SK-N-SH treated with all-trans-retinoic acid at 6 μM for 48 hours (cell line): ENCODE measurements around the gene DDX28.

Source experiments
- ATAC-seq: fragments of 200-7000 bp; cut with Tn5 transposase; 3 replicates; pipeline ENCODE4 v1.9.1; 2020; ENCODE audit warnings: mild to moderate bottlenecking, moderate library complexity
- BACH2 ChIP-seq: fragments of 250-450 bp; sonication (Bioruptor Pico); IDR thresholded peaks from 2 replicates; pipeline ENCODE4 v1.9.0; 2021; ENCODE audit warnings: mild to moderate bottlenecking, borderline replicate concordance
- GLIS3 ChIP-seq: fragments of 250-450 bp; sonication (Bioruptor Pico); IDR thresholded peaks from 2 replicates; pipeline ENCODE4 v1.5.0; 2020; ENCODE audit warnings: mild to moderate bottlenecking, moderate library complexity
- PPARA ChIP-seq: fragments of 250-450 bp; sonication (Bioruptor Pico); IDR thresholded peaks from 2 replicates; pipeline ENCODE4 v1.5.0; 2020; ENCODE audit warnings: mild to moderate bottlenecking, borderline replicate concordance
- RARB ChIP-seq: fragments of 250-450 bp; sonication (Bioruptor Pico); IDR thresholded peaks from 2 replicates; pipeline ENCODE4 v1.8.0; 2021; ENCODE audit warnings: mild to moderate bottlenecking, moderate library complexity
- SNAI2 ChIP-seq: fragments of 250-450 bp; sonication (Bioruptor Pico); IDR thresholded peaks from 2 replicates; pipeline ENCODE4 v1.5.0; 2020; ENCODE audit warnings: mild to moderate bottlenecking, moderate library complexity
- TOX ChIP-seq: fragments of 250-450 bp; sonication (Bioruptor Pico); IDR thresholded peaks from 2 replicates; pipeline ENCODE4 v1.8.0; 2021; ENCODE audit warnings: mild to moderate bottlenecking, moderate library complexity, borderline replicate concordance
- ZC3H10 ChIP-seq: fragments of 250-450 bp; sonication (Bioruptor Pico); IDR thresholded peaks from 2 replicates; pipeline ENCODE4 v1.5.1; 2021; ENCODE audit warnings: mild to moderate bottlenecking, moderate library complexity
- ZFP3 ChIP-seq: fragments of 250-450 bp; sonication (Bioruptor Pico); IDR thresholded peaks from 2 replicates; pipeline ENCODE4 v1.5.0; 2020; ENCODE audit warnings: mild to moderate bottlenecking, moderate library complexity
- ZFP30 ChIP-seq: fragments of 450-650 bp; formaldehyde crosslinking; IDR thresholded peaks from 2 replicates; pipeline ENCODE4 v1.5.0; 2022; ENCODE audit warnings: mild to moderate bottlenecking, moderate library complexity
- ZNF565 ChIP-seq: fragments of 450-650 bp; formaldehyde crosslinking; conservative IDR thresholded peaks from 2 replicates; pipeline ENCODE4 v1.5.0; 2020; ENCODE audit warnings: low read depth, mild to moderate bottlenecking, moderate library complexity
- TF ChIP-seq, protein P1 (sequence below): fragments of 250-450 bp; sonication (Bioruptor Pico); IDR thresholded peaks from 2 replicates; pipeline ENCODE4 v1.8.0; 2021; ENCODE audit warnings: low read depth, mild to moderate bottlenecking, moderate library complexity, borderline replicate concordance
- TF ChIP-seq, protein P2 (sequence below): fragments of 250-450 bp; sonication (Bioruptor Pico); IDR thresholded peaks from 2 replicates; pipeline ENCODE4 v1.5.0; 2020; ENCODE audit warnings: mild to moderate bottlenecking, moderate library complexity
- TF ChIP-seq, protein P3 (sequence below): fragments of 250-450 bp; sonication (Bioruptor Pico); IDR thresholded peaks from 2 replicates; pipeline ENCODE4 v1.5.1; 2021; ENCODE audit warnings: mild to moderate bottlenecking, moderate library complexity
- TF ChIP-seq, protein P4 (sequence below): fragments of 250-450 bp; sonication (Bioruptor Pico); IDR thresholded peaks from 2 replicates; pipeline ENCODE4 v1.8.0; 2020; ENCODE audit warnings: mild to moderate bottlenecking, moderate library complexity, borderline replicate concordance

DDX28 gene

DNA sequence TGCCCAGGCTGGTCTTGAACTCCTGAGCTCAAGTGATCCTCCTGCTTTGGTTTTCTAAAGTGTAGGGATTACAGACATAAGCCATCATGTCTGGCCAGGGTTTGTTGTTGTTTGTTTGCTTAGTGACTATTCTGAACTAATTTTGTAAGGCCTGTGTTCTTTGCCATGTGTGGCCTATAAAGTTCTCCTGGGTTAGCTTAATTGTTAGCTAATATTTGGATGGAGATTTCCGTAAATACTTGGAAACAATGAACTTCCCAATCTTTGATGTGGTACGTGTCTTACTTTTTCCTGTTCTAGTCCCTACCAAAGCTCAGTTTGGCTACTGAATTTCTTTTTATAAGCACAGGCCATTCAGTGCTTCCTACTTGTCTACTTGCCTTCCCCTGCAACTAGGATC, 25.0 kb upstream of the DDX28 start:
- no peak for ATAC-seq
- no peak for TF ChIP-seq RARB

DNA sequence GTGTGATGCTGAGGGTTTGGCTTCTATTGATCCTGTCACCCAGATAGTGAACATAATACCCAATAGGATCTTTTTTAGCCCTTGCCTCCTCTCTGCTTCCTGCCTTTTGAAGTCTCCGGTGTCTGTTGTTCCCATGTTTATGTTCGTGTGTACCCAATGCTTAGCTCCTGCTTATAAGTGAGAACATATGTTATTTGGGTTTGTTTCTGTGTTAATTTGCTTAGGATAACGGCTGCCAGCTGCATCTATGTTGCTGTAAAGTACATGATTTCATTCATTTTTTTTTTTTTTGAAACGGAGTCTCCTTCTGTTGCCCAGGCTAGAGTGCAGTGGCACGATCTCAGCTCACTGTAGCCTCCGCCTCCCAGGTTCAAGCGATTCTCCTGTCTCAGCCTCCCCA, 23.1 kb upstream of the DDX28 start:
- TF ChIP-seq ZFP30 (CRISPR knock-in tag) (no peak), ZNF565 (CRISPR knock-in tag) (no peak), GLIS3 (no peak), TOX (CRISPR knock-in tag) (no peak), PPARA (CRISPR knock-in tag) (no peak), SNAI2 (no peak)
- TF ChIP-seq, protein P1, sequence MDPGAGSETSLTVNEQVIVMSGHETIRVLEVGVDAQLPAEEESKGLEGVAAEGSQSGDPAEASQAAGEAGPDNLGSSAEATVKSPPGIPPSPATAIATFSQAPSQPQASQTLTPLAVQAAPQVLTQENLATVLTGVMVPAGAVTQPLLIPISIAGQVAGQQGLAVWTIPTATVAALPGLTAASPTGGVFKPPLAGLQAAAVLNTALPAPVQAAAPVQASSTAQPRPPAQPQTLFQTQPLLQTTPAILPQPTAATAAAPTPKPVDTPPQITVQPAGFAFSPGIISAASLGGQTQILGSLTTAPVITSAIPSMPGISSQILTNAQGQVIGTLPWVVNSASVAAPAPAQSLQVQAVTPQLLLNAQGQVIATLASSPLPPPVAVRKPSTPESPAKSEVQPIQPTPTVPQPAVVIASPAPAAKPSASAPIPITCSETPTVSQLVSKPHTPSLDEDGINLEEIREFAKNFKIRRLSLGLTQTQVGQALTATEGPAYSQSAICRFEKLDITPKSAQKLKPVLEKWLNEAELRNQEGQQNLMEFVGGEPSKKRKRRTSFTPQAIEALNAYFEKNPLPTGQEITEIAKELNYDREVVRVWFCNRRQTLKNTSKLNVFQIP (CRISPR knock-in tag), result no peak
- TF ChIP-seq, protein P2, sequence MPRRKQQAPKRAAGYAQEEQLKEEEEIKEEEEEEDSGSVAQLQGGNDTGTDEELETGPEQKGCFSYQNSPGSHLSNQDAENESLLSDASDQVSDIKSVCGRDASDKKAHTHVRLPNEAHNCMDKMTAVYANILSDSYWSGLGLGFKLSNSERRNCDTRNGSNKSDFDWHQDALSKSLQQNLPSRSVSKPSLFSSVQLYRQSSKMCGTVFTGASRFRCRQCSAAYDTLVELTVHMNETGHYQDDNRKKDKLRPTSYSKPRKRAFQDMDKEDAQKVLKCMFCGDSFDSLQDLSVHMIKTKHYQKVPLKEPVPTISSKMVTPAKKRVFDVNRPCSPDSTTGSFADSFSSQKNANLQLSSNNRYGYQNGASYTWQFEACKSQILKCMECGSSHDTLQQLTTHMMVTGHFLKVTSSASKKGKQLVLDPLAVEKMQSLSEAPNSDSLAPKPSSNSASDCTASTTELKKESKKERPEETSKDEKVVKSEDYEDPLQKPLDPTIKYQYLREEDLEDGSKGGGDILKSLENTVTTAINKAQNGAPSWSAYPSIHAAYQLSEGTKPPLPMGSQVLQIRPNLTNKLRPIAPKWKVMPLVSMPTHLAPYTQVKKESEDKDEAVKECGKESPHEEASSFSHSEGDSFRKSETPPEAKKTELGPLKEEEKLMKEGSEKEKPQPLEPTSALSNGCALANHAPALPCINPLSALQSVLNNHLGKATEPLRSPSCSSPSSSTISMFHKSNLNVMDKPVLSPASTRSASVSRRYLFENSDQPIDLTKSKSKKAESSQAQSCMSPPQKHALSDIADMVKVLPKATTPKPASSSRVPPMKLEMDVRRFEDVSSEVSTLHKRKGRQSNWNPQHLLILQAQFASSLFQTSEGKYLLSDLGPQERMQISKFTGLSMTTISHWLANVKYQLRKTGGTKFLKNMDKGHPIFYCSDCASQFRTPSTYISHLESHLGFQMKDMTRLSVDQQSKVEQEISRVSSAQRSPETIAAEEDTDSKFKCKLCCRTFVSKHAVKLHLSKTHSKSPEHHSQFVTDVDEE (CRISPR knock-in tag), result no peak
- TF ChIP-seq, protein P3, sequence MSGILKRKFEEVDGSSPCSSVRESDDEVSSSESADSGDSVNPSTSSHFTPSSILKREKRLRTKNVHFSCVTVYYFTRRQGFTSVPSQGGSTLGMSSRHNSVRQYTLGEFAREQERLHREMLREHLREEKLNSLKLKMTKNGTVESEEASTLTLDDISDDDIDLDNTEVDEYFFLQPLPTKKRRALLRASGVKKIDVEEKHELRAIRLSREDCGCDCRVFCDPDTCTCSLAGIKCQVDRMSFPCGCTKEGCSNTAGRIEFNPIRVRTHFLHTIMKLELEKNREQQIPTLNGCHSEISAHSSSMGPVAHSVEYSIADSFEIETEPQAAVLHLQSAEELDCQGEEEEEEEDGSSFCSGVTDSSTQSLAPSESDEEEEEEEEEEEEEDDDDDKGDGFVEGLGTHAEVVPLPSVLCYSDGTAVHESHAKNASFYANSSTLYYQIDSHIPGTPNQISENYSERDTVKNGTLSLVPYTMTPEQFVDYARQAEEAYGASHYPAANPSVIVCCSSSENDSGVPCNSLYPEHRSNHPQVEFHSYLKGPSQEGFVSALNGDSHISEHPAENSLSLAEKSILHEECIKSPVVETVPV (CRISPR knock-in tag), result no peak
- no peak for ATAC-seq

DNA sequence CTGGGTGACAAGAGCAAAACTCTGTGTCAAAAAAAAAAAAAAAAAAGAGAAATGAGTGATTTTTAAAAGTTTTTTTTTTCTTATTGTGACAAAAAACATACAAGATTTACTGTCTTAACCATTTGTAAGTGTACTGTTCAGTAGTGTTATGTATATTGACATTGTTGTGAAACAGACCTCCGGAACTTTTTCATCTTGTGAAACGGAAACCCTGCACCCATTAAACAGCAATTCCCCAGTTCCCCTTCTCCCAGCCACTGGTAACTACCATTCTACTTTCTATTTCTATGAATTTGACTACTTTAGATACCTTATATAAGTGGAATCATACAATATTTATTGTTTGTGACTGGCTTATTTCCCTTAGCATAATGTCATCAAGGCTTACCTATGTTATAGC, 18.8 kb upstream of the DDX28 start:
- TF ChIP-seq, protein P3 (CRISPR knock-in tag), result no peak
- TF ChIP-seq RARB (no peak), ZC3H10 (no peak)
- ATAC-seq, result no peak

DNA sequence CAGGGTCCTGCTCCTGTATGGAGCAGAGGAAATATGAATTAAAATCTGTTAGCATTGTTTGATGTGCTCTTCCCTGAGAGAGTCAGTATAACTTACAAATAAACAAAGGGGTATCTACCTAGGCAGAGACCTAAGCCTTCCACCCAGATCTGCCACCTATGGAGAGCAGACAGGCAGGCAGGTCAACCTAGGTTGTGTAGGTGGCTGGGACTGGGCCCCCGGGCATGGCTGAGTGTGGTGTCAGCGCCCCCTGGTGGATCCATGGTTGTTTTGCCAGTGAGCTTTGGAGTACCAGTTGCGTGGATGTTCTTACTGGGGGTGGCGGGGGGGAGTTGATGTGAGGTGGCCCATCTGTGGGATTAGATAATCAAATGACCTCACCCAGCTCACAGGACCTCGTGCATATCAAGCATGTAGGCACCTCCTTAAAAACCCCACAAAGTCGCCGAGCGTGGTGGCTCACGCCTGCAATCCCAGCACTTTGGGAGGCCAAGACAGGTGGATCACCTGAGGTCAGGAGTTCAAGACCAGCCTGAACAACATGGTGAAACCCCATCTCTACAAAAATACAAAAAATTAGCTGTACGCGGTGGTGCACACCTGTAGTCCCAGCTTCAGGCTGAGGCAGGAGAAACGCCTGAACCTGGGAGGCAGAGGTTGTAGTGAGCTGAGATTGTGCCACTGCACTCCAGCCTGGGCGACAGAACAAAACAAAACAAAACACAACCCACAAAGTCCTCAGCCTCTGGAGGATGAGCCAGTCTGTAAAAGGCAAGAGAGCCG, 17.7 kb upstream of the DDX28 start:
- peak; percentile 98 for ATAC-seq

DNA sequence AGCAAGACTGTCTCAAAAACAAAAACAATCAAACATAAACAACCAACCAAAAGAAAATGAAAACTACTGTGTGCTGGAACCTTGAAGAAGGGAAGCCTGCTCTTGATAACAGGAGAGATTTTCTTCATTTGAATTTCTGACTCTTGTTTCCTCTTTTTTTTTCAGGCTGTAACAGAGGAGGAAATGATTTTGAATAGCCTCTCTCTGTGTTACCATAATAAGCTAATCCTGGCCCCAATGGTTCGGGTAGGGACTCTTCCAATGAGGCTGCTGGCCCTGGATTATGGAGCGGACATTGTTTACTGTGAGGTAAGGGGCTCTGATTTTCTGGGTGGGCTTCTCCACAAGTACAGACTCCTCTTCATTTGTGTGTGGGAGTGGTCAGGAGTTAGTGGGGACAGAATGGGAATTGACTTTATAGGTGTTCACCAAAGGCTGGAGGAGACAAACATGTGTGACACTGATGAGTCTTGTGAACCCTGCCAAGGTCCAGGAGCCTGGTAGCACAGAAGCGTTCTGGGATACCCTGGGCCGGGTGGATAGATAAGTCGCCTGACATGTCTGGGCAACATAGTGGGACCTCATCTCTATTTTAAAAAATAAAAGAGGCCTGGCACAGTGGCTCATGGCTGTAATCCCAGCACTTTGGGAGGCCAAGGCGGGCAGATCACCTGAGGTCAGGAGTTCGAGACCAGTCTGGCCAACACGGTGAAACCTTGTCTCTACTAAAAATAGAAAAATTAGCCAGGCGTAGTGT, 15.0 kb upstream of the DDX28 start:
- no peak for TF ChIP-seq ZFP30 (CRISPR knock-in tag)
- no peak for ATAC-seq

More for the DNA sequence above, 17.7 kb upstream of the DDX28 start:
- TF ChIP-seq, protein P4, sequence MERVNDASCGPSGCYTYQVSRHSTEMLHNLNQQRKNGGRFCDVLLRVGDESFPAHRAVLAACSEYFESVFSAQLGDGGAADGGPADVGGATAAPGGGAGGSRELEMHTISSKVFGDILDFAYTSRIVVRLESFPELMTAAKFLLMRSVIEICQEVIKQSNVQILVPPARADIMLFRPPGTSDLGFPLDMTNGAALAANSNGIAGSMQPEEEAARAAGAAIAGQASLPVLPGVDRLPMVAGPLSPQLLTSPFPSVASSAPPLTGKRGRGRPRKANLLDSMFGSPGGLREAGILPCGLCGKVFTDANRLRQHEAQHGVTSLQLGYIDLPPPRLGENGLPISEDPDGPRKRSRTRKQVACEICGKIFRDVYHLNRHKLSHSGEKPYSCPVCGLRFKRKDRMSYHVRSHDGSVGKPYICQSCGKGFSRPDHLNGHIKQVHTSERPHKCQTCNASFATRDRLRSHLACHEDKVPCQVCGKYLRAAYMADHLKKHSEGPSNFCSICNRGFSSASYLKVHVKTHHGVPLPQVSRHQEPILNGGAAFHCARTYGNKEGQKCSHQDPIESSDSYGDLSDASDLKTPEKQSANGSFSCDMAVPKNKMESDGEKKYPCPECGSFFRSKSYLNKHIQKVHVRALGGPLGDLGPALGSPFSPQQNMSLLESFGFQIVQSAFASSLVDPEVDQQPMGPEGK, result peak; percentile 36; the same call in 1 of the 2 replicates
- no peak for TF ChIP-seq SNAI2

DNA sequence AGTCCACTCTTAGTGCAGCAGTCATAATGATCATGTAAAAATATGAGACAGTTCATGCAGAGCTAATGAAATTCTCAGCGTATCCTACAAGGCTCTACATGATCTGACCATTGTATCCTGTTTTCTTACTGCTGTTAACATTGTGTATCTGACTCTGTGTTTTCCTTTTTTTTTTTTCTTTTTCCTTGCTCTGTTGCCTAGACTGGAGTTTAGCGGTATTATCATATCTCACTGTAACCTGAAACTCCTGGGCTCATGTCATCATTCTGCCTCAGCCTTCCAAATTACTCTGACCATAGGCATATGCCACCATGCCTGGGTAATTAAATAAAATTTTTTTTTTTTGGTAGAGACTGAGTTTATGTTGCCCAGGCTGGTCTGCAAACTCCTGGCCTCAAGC, 12.2 kb upstream of the DDX28 start:
- peak; percentile 60; the same call in 2 of the 3 replicates for ATAC-seq
- TF ChIP-seq ZFP3 (CRISPR knock-in tag) (no peak), SNAI2 (no peak), BACH2 (CRISPR knock-in tag) (no peak), RARB (no peak)
- TF ChIP-seq, protein P3 (CRISPR knock-in tag), result no peak
- TF ChIP-seq, protein P2 (CRISPR knock-in tag), result no peak
